Endothelial cell of umbilical vein (primary cell): ENCODE measurements around the gene EIF1AD. TPM values are rescaled to one million over a fixed set of nuclear protein-coding genes. Genes with fewer than 3 reads are reported as not detected.

ENCODE experiments used
- BruUV-seq: library from RNA; stranded (reverse); fragments of 400-500 nt; replicated peaks from 2 replicates; lab custom pipeline; 2021; lab: Mats Ljungman, UMichigan
- CTCF ChIA-PET: fragments of 300-600, 350-600 bp; sonication (Branson Sonifier 250); formaldehyde crosslinking; loops from one replicate; lab custom pipeline; 2021; ENCODE audit warnings: antibody characterized with exemption, inconsistent platforms; lab: Charles Lee
- POLR2A ChIA-PET: fragments of 300-600, 350-600 bp; sonication (Branson Sonifier 250); formaldehyde crosslinking; loops from one replicate; lab custom pipeline; 2021; ENCODE audit warnings: antibody characterized with exemption, inconsistent platforms; lab: Charles Lee
- DNase-seq: peaks from one replicate; pipeline ENCODE4 v3.0.0-alpha.2; 2011; ENCODE audit warnings: low read depth, low spot score
- FAIRE-seq: peaks from 2 replicates; lab custom pipeline; 2011; peaks lifted over from hg19 to GRCh38; lab: Jason Lieb, UNC
- H2AFZ ChIP-seq: 2 replicates; pipeline ENCODE4 v1.6.0; 2012; ENCODE audit warnings: low read depth, low read length, control low read depth, inconsistent platforms
- H3K27ac ChIP-seq: 2 replicates; pipeline ENCODE4 v1.5.1; 2011; ENCODE audit warnings: low read depth, mild to moderate bottlenecking, control low read depth, low read length, moderate library complexity; ENCODE audit not compliant: insufficient read depth
- H3K27me3 ChIP-seq, 2 experiments: 2 replicates each; pipeline versions ENCODE4 v1.6.0 to v1.6.1; 2011; ENCODE audit warnings: low read length in 2 of 2, mixed read lengths in 1 of 2; ENCODE audit not compliant: control insufficient read depth in 2 of 2, insufficient read depth in 2 of 2
- H3K36me3 ChIP-seq, 2 experiments: 2 replicates in 1 of 2; 3 replicates in 1 of 2; pipeline ENCODE4 v1.5.1; 2011; ENCODE audit warnings: low read length in 2 of 2, mild to moderate bottlenecking in 1 of 2, moderate library complexity in 1 of 2; ENCODE audit not compliant: control insufficient read depth in 2 of 2, insufficient read depth in 2 of 2; ENCODE audit errors: extremely low read depth in 1 of 2
- H3K4me1 ChIP-seq: 3 replicates; pipeline ENCODE4 v1.5.1; 2011; ENCODE audit warnings: mild to moderate bottlenecking, low read length; ENCODE audit not compliant: control insufficient read depth, insufficient read depth; ENCODE audit errors: extremely low read depth
- H3K4me2 ChIP-seq: 2 replicates; pipeline ENCODE4 v1.6.1; 2011; ENCODE audit warnings: low read length, control low read depth, mixed read lengths; ENCODE audit not compliant: insufficient read depth
- H3K4me3 ChIP-seq, 3 experiments: fragments of 200-600 bp in 1 of 3; sonication (generic), shearing (Covaris generic) in 1 of 3; replicated peaks in 1 of 3; 2 replicates each; pipeline ENCODE4 v1.5.1; 2011 to 2016; ENCODE audit warnings: control low read depth in 3 of 3, low read length in 3 of 3, mild to moderate bottlenecking in 2 of 3, inconsistent platforms in 1 of 3, low read depth in 1 of 3, moderate library complexity in 1 of 3; ENCODE audit not compliant: insufficient read depth in 1 of 3
- H3K79me2 ChIP-seq: 2 replicates; pipeline ENCODE4 v1.6.0; 2012; ENCODE audit warnings: low read length, inconsistent platforms; ENCODE audit not compliant: control insufficient read depth, insufficient read depth
- H3K9ac ChIP-seq: replicated peaks from 2 replicates; pipeline ENCODE3; 2011; ENCODE audit warnings: low read length, control low read depth; ENCODE audit not compliant: insufficient read depth; ENCODE audit errors: extremely low read depth
- H3K9me1 ChIP-seq: replicated peaks from 3 replicates; pipeline ENCODE4 v1.6.0; 2011; ENCODE audit warnings: mild to moderate bottlenecking, low read length; ENCODE audit not compliant: control insufficient read depth, insufficient read depth; ENCODE audit errors: extremely low read depth
- H3K9me3 ChIP-seq: replicated peaks from 2 replicates; pipeline ENCODE4 v1.5.1; 2012; ENCODE audit warnings: low read length, inconsistent platforms; ENCODE audit not compliant: control insufficient read depth, insufficient read depth
- H4K20me1 ChIP-seq: replicated peaks from 2 replicates; pipeline ENCODE3; 2011; ENCODE audit warnings: mild to moderate bottlenecking, low read length; ENCODE audit not compliant: control insufficient read depth, insufficient read depth; ENCODE audit errors: extremely low read depth
- CTCF ChIP-seq, 2 donors: IDR thresholded peaks; 1 replicate in 1 of 2; 2 replicates in 1 of 2; pipeline ENCODE4 v1.5.1; 2011; ENCODE audit warnings: low read length in 2 of 2, mild to moderate bottlenecking in 2 of 2, moderate library complexity in 2 of 2, control low read depth in 1 of 2, inconsistent platforms in 1 of 2, low read depth in 1 of 2; ENCODE audit not compliant: insufficient read depth in 1 of 2; ENCODE audit errors: extremely low read depth in 1 of 2
- EZH2 ChIP-seq: IDR thresholded peaks from 2 replicates; pipeline ENCODE4 v1.6.1; 2012; ENCODE audit warnings: borderline replicate concordance, low read depth, mild to moderate bottlenecking, moderate library complexity, low read length, inconsistent platforms; ENCODE audit not compliant: severe bottlenecking
- FOS ChIP-seq: IDR thresholded peaks from 2 replicates; pipeline ENCODE4 v1.6.1; 2011; ENCODE audit warnings: mild to moderate bottlenecking, low read length, moderate library complexity, borderline replicate concordance; ENCODE audit not compliant: insufficient read depth
- GATA2 ChIP-seq: IDR thresholded peaks from 2 replicates; pipeline ENCODE4 v1.7.0; 2011; ENCODE audit warnings: low read depth, mild to moderate bottlenecking, moderate library complexity, mixed read lengths, low read length; ENCODE audit not compliant: insufficient read length, insufficient read depth
- JUN ChIP-seq: IDR thresholded peaks from 2 replicates; pipeline ENCODE4 v1.6.1; 2011; ENCODE audit warnings: borderline replicate concordance, low read depth; ENCODE audit not compliant: insufficient read length, insufficient read depth
- MAX ChIP-seq: IDR thresholded peaks from 2 replicates; pipeline ENCODE4 v1.6.1; 2011; ENCODE audit not compliant: insufficient read depth, insufficient read length
- MYC ChIP-seq: IDR thresholded peaks from one replicate; pipeline ENCODE4 v1.6.1; 2011; ENCODE audit warnings: mild to moderate bottlenecking, low read depth, low read length
- POLR2A ChIP-seq: IDR thresholded peaks from 2 replicates; pipeline ENCODE4 v1.6.1; 2012; ENCODE audit warnings: low read depth, mild to moderate bottlenecking, control low read depth, low read length
- POLR2AphosphoS5 ChIP-seq: IDR thresholded peaks from 2 replicates; pipeline ENCODE4 v1.6.1; 2012; ENCODE audit warnings: low read depth, mild to moderate bottlenecking, control low read depth, low read length, moderate library complexity; ENCODE audit not compliant: insufficient read depth
- dilution Hi-C: fragments of 300-500 bp; cut with MboI; formaldehyde crosslinking; loops from one replicate; pipeline ENCODE4 v1.15.0; 2019; ENCODE audit warnings: low sequenced_read_pairs; ENCODE audit not compliant: extremely low pct_ligation_motif_present
- intact Hi-C: fragments of 100-400 bp; cut with micrococcal nuclease; formaldehyde crosslinking; loops from one replicate; pipeline ENCODE4 v1.10.0; 2022
- polyA plus RNA-seq, 4 experiments: library from polyadenylated mRNA; depleted of rRNA in 3 of 4; stranded (reverse) in 3 of 4; unstranded in 1 of 4; fragments of >200 nt; gene quantifications; 2 replicates each; pipeline versions ENCODE4 v1.2.1 to v1.2.3, GENCODE V29; 2011 to 2012; ENCODE audit warnings: missing spikeins in 1 of 4
- total RNA-seq: library from RNA; stranded (reverse); gene quantifications from 2 replicates; pipeline ENCODE4 v1.2.3, GENCODE V29; 2021

Gene EIF1AD
- total and polyA plus RNA-seq, 2 donors (not counting 3 experiments of a cell fraction or from before 2014, with no cell fraction given): 39.3 to 39.7 TPM

- Histone ChIP-seq H3K4me3 (no peak overlapping the region), H3K79me2 (peaks cover 17% of the 10 kb centered on the region), H3K27me3 (no peaks in the 10 kb centered on the region), H3K9me3 (no peaks in the 10 kb centered on the region), H3K4me1 (peaks cover 11% of the 10 kb centered on the region), H3K36me3 (no peaks in the 10 kb centered on the region), H3K27ac (no peak overlapping the region), H2AFZ (no peak overlapping the region), H3K9me1 (no peaks in the 10 kb centered on the region), H3K9ac (no peak overlapping the region), H3K4me2 (no peak overlapping the region), H4K20me1 (no peaks in the 10 kb centered on the region)
- ChIA-PET CTCF (interaction anchor here (1.5 kb wide), 1 partner anchor 11 kb away, joined by 4 read pairs; no protein-coding TSS in a partner anchor), POLR2A (no interaction called here)
- FAIRE-seq (no peak), DNase-seq (no peak)
- intact Hi-C loops (no loop called here), dilution Hi-C loops (no loop called here)
- TF ChIP-seq JUN: no peak
- no peak for TF ChIP-seq MYC
- no peak for TF ChIP-seq POLR2AphosphoS5
- no peak for TF ChIP-seq EZH2
- TF ChIP-seq POLR2A: no peak
- TF ChIP-seq FOS: no peak
- no peak for TF ChIP-seq MAX
- TF ChIP-seq GATA2: no peak
- no peak for TF ChIP-seq CTCF (IDR thresholded peaks at IDR 0.05; ENCODE audit: extremely low read depth in 1 of 2, insufficient read depth in 1 of 2, low read depth in 1 of 2, low read length in 2 of 2)
- no TSS peak for BruUV-seq
These were observed 43.7 kb downstream of the EIF1AD start for GRCh38 chr11:65958291-65958690.
